Gastroesophageal sphincter (tissue), 4 donors: ENCODE measurements around the gene SNRPB. TPM values are rescaled to one million over a fixed set of nuclear protein-coding genes. Genes with fewer than 3 reads are reported as not detected.

Experiments used
- ATAC-seq: fragments of 150-250 bp; one replicate; pipeline ENCODE4 v1.9.1; 2016; ENCODE audit warnings: mild to moderate bottlenecking, moderate library complexity
- H3K27ac ChIP-seq, 4 donors: fragments of 200-600 bp; sonication (generic) in 3 of 4; 1 replicate in 3 of 4; 2 replicates in 1 of 4; pipeline ENCODE4 v1.5.1; 2016 to 2019
- H3K27me3 ChIP-seq: fragments of 200-600 bp; sonication (generic); one replicate; pipeline ENCODE4 v1.5.1; 2019
- H3K36me3 ChIP-seq, 2 donors: fragments of 200-600 bp; sonication (generic); one replicate each; pipeline ENCODE4 v1.5.1; 2019; ENCODE audit warnings: control low read depth in 1 of 2
- H3K4me1 ChIP-seq, 3 donors: fragments of 200-600 bp; sonication (generic); 1 replicate in 2 of 3; 2 replicates in 1 of 3; pipeline ENCODE4 v1.5.1; 2016 to 2019; ENCODE audit warnings: control low read depth in 2 of 3
- H3K4me3 ChIP-seq, 2 donors: fragments of 200-600 bp; sonication (generic); one replicate each; pipeline ENCODE4 v1.5.1; 2019; ENCODE audit warnings: mild to moderate bottlenecking in 1 of 2, moderate library complexity in 1 of 2
- H3K9me3 ChIP-seq, 3 donors: fragments of 200-600 bp; sonication (generic); one replicate each; pipeline ENCODE4 v1.5.1; 2017 to 2019; ENCODE audit warnings: control low read depth in 2 of 3
- EP300 ChIP-seq: sonication (generic); formaldehyde crosslinking; IDR thresholded peaks from one replicate; pipeline ENCODE4 v1.6.1; 2017; ENCODE audit warnings: antibody characterized with exemption, mild to moderate bottlenecking
- POLR2A ChIP-seq, 2 donors: fragments of 450-650 bp; IDR thresholded peaks; one replicate each; pipeline ENCODE4 v1.6.1; 2017; ENCODE audit warnings: antibody characterized with exemption in 2 of 2, mild to moderate bottlenecking in 2 of 2, moderate library complexity in 1 of 2
- POLR2AphosphoS5 ChIP-seq: sonication (generic); formaldehyde crosslinking; IDR thresholded peaks from one replicate; pipeline ENCODE4 v1.6.1; 2017; ENCODE audit warnings: antibody characterized with exemption
- WGBS, 2 donors: methylation state at CpG; one replicate each; pipeline ENCODE4 v1.1.5; 2018; ENCODE audit warnings: low coverage in 1 of 2; 5-methylcytosine and 5-hydroxymethylcytosine counted together
- total RNA-seq, 4 donors: library from RNA; depleted of rRNA; stranded (reverse); fragments of >200 nt; gene quantifications; one replicate each; pipeline ENCODE4 v1.1.0, GENCODE V29; 2016
- TF ChIP-seq, protein P1 (sequence below), 4 experiments: fragments of 200-600 bp in 2 of 4; fragments of 450-650 bp in 2 of 4; sonication (generic) in 1 of 4; IDR thresholded peaks; one replicate each; pipeline ENCODE4 v1.5.1; 2017 to 2019; ENCODE audit warnings: antibody characterized with exemption in 4 of 4, mild to moderate bottlenecking in 2 of 4, moderate library complexity in 2 of 4

Gene SNRPB
- total RNA-seq, 4 donors from 2014 or later, result 154 to 212 (median 204) TPM

DNA sequence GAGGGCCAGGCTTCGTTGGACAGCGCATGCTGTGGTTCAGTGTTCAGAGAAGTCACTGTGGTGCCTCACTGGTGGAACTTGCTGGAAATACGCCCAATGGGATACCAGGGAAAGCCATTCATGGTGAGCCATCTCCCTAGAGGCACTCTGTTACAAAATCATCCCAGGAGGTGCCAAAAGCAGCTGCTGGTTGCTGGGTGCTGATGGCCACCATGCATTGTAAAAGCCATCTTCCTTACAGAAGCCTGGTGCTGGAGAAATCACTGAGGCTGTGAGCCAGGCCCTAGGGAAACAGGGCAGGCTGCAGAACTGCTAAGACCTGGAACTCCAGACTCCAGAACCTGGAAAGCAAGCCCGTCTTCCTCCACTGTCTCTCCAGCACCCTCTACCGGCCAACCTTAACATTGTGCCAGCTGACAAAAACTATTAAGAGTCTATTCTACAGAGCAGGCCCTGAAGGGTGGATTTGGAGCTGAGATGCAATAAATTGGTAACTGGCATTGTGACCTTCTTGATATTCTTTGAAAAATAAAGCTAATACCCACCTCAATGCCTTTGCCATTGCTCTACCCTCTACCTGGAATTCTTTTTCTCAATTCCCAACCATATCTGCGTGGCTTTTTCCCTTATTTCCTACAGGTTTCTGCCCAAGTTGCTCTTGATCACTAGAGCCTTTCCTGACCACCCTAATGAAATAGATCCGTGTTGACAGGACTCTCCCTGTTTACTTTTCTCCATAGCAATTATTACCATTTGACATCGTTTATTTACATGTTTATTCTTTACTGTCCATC, 18.5 kb downstream of the SNRPB start:
- Histone ChIP-seq H3K4me1 (peaks cover 0 to 5% (median 0%) of the 10 kb centered on the region in 3 donors), H3K4me3 (no peak overlapping the region), H3K27me3 (no peaks in the 10 kb centered on the region), H3K36me3 (no peaks in the 10 kb centered on the region), H3K9me3 (peaks cover 0 to 2% (median 0%) of the 10 kb centered on the region in 3 donors), H3K27ac (no peak overlapping the region)
- peak; percentile 28 for ATAC-seq
- TF ChIP-seq EP300 (no peak), POLR2A (IDR thresholded peaks at IDR 0.05) (no peak)
- TF ChIP-seq, protein P1, sequence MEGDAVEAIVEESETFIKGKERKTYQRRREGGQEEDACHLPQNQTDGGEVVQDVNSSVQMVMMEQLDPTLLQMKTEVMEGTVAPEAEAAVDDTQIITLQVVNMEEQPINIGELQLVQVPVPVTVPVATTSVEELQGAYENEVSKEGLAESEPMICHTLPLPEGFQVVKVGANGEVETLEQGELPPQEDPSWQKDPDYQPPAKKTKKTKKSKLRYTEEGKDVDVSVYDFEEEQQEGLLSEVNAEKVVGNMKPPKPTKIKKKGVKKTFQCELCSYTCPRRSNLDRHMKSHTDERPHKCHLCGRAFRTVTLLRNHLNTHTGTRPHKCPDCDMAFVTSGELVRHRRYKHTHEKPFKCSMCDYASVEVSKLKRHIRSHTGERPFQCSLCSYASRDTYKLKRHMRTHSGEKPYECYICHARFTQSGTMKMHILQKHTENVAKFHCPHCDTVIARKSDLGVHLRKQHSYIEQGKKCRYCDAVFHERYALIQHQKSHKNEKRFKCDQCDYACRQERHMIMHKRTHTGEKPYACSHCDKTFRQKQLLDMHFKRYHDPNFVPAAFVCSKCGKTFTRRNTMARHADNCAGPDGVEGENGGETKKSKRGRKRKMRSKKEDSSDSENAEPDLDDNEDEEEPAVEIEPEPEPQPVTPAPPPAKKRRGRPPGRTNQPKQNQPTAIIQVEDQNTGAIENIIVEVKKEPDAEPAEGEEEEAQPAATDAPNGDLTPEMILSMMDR (IDR thresholded peaks at IDR 0.05), result peak; percentile 48 to 77 (median 64)
- 20 to 74% methylated on average over 4 to 6 of the region's 8 CpGs for WGBS, 2 donors

DNA sequence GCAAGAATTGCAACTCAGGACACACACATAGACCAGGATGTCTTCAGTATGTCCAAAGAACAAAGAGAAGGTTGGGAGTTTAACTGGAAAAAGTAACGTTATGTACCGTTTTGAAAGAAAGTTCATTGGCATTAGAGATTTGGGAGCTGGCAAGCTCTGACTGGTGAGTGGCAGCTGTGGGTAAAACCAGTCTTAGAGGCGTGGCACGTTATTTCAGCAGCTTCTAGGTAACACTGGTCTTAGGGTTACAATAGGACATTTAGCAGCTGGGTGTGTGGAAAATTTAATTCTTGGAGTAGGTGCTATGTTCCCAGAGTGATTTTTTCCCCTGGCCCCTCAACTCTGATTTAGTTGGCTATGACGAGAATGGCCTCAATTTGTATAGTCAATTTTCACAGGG, 19.2 kb downstream of the SNRPB start:
- TF ChIP-seq, protein P1 (IDR thresholded peaks at IDR 0.05), result no peak
- TF ChIP-seq EP300, result no peak
- no peak for TF ChIP-seq POLR2AphosphoS5
- no peak for TF ChIP-seq POLR2A (IDR thresholded peaks at IDR 0.05)
- Histone ChIP-seq H3K4me1 (peaks cover 0 to 5% (median 0%) of the 10 kb centered on the region in 3 donors), H3K27me3 (no peaks in the 10 kb centered on the region), H3K36me3 (no peaks in the 10 kb centered on the region), H3K27ac (no peak overlapping the region), H3K9me3 (peaks cover 0 to 6% (median 0%) of the 10 kb centered on the region in 3 donors), H3K4me3 (no peak overlapping the region)
- no peak for ATAC-seq
- 83 to 89% methylated on average over 5 of the region's 5 CpGs for WGBS, 2 donors

DNA sequence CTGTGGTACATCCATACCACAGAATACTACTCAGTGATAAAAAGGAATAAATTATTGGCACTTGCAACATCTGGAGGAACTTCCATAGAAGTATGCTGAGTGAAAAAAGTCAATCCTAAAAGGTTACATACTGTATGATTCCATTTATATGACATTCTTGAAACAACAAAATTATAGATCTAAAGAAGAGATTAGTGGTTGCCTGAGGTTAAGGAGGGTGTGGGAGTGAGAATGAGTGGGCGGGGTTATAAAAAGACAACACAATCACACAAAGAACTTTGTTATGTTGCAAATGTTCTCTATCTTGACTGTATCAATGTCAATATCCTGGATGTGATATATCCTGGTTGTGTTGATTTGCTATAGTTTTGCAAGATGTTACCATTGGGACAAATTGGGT, 21.2 kb downstream of the SNRPB start:
- H3K27me3 ChIP-seq, result no peaks in the 10 kb centered on the region
- no peak for ATAC-seq
- WGBS, 2 donors, result 90 to 92% methylated on average over 1 of the region's 1 CpG
- H3K36me3 ChIP-seq, result no peaks in the 10 kb centered on the region
- no peaks in the 10 kb centered on the region for H3K4me1 ChIP-seq
- no peak overlapping the region for H3K27ac ChIP-seq
- no peak for TF ChIP-seq POLR2A (IDR thresholded peaks at IDR 0.05)
- TF ChIP-seq, protein P1 (IDR thresholded peaks at IDR 0.05), result no peak
- H3K9me3 ChIP-seq, result peaks cover 0 to 6% (median 0%) of the 10 kb centered on the region in 3 donors
- H3K4me3 ChIP-seq, result no peak overlapping the region

DNA sequence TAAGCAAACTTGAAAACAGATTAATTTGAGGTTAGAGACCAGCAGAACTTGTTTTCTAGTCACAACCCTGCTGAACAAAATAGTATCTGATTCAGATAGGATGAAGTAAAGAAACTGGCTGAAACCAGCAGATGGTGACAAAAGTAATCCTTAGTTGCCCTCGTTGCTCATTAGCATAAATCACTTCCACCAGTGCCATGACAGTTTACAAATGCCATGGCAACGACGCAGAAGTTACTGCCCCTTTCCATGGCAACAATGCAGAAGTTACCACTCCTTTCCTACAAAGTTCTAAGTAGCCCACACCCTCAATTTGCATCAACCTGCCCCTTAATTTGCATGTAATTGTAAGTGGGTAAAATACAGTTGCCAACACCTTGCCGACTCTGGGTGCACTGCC, 23.7 kb downstream of the SNRPB start:
- 27 to 65% methylated on average over 1 to 3 of the region's 4 CpGs for WGBS, 2 donors
- no peak overlapping the region for H3K27ac ChIP-seq
- no peak overlapping the region for H3K4me3 ChIP-seq
- H3K27me3 ChIP-seq, result no peaks in the 10 kb centered on the region
- no peak for ATAC-seq
- H3K9me3 ChIP-seq, result peaks cover 0 to 6% (median 0%) of the 10 kb centered on the region in 3 donors
- no peaks in the 10 kb centered on the region for H3K4me1 ChIP-seq
- TF ChIP-seq, protein P1 (IDR thresholded peaks at IDR 0.05), result no peak
- TF ChIP-seq POLR2A (IDR thresholded peaks at IDR 0.05), result no peak
- TF ChIP-seq EP300, result no peak
- no peak for TF ChIP-seq POLR2AphosphoS5
- no peaks in the 10 kb centered on the region for H3K36me3 ChIP-seq

DNA sequence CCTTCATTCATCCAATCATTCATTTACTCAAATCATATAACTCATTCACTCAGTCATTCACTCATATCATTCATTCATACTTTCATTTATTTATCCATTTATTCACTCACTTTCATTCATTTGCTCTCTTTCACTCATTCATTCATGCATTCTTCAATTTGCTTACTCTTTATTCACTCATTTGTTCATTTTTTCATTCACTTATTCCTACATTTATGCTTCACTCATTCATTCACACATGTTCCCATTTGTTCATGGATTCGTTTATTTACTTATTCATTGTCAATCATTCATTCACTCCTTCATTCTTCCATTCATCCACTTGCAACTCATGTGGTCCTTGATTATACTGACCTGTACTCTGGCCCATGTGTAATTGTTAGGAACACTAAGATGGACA, 39.4 kb downstream of the SNRPB start:
- no peak for TF ChIP-seq POLR2AphosphoS5
- Histone ChIP-seq H3K4me3 (no peak overlapping the region), H3K27ac (no peak overlapping the region), H3K36me3 (no peaks in the 10 kb centered on the region), H3K9me3 (no peaks in the 10 kb centered on the region), H3K4me1 (no peaks in the 10 kb centered on the region), H3K27me3 (no peaks in the 10 kb centered on the region)
- no peak for ATAC-seq
- WGBS, 2 donors, result 17 to 40% methylated on average over 1 of the region's 1 CpG
